HCT116 (cell line): ENCODE results near the gene UBR3. TPM values are rescaled to one million over a fixed set of nuclear protein-coding genes. Genes with fewer than 3 reads are reported as not detected.
"Not testable (repeated sequence)": the region's sequence is repeated elsewhere in the genome, so short reads cannot be mapped to it uniquely, and the experiment has no call there.

ENCODE experiments used
- ATAC-seq: fragments of 200-7000 bp; cut with Tn5 transposase; 2 replicates; pipeline ENCODE4 v1.9.1; 2020; ENCODE audit warnings: mild to moderate bottlenecking, moderate library complexity
- BruUV-seq: library from RNA; stranded (reverse); fragments of 400-500 nt; replicated peaks from 2 replicates; lab custom pipeline; 2021; lab: Mats Ljungman, UMichigan
- CTCF ChIA-PET: fragments of 300-600 bp; sonication (Branson Sonifier 250); formaldehyde crosslinking; loops from one replicate; lab custom pipeline; 2021; ENCODE audit warnings: antibody characterized with exemption; lab: Charles Lee
- POLR2A ChIA-PET: fragments of 300-600, 350-600 bp; sonication (Branson Sonifier 250); formaldehyde crosslinking; loops from one replicate; lab custom pipeline; 2021; ENCODE audit warnings: antibody characterized with exemption; lab: Charles Lee
- RAD21 ChIA-PET, 2 experiments: fragments of 300-600 bp; sonication (Branson Sonifier 250); formaldehyde crosslinking; loops; one replicate each; lab custom pipeline; 2023; ENCODE audit warnings: low total read pairs in 2 of 2; ENCODE audit not compliant: uncharacterized antibody in 2 of 2, unreplicated experiment in 2 of 2, low non-redundant PET in 1 of 2; lab: Charles Lee
- DNase-seq: peaks from one replicate; pipeline ENCODE4 v3.0.0-alpha.2; 2010; ENCODE audit warnings: low read depth, low spot score
- H2AFZ ChIP-seq: fragments of 200-600 bp; shearing (Covaris generic), sonication (generic); 2 replicates; pipeline ENCODE4 v1.6.1; 2017; ENCODE audit warnings: low read depth, mixed run types, mixed read lengths, antibody characterized with exemption, low read length; ENCODE audit not compliant: poor library complexity, severe bottlenecking
- H3K27ac ChIP-seq: 2 replicates; pipeline ENCODE4 v1.5.1; 2012; ENCODE audit warnings: low read depth, low read length
- H3K27me3 ChIP-seq: fragments of 200-600 bp; sonication (generic); 2 replicates; pipeline ENCODE4 v1.6.1; 2016; ENCODE audit warnings: mixed run types, low read length, mixed read lengths; ENCODE audit not compliant: insufficient read depth
- H3K36me3 ChIP-seq, 2 experiments: fragments of 200-500 bp in 1 of 2; fragments of 200-600 bp in 1 of 2; sonication (Bioruptor generic) in 1 of 2; sonication (generic) in 1 of 2; 2 replicates each; pipeline versions ENCODE4 v1.5.1 to v1.6.1; 2014 to 2016; ENCODE audit warnings: low read length in 2 of 2, inconsistent platforms in 1 of 2, mixed read lengths in 1 of 2, mixed run types in 1 of 2; ENCODE audit not compliant: insufficient read depth in 2 of 2, control insufficient read depth in 1 of 2
- H3K4me1 ChIP-seq, 2 experiments: fragments of 200-600 bp in 1 of 2; sonication (generic) in 1 of 2; 2 replicates each; pipeline versions ENCODE4 v1.5.1 to v1.6.1; 2012 to 2017; ENCODE audit warnings: low read length in 2 of 2, inconsistent platforms in 1 of 2, mild to moderate bottlenecking in 1 of 2, mixed read lengths in 1 of 2, mixed run types in 1 of 2, moderate library complexity in 1 of 2; ENCODE audit not compliant: insufficient read depth in 2 of 2, control insufficient read depth in 1 of 2
- H3K4me2 ChIP-seq: fragments of 200-600 bp; sonication (generic); 2 replicates; pipeline ENCODE4 v1.6.1; 2017; ENCODE audit warnings: mixed run types, low read length, mixed read lengths
- H3K4me3 ChIP-seq, 2 experiments: fragments of 200-600 bp in 1 of 2; sonication (generic) in 1 of 2; replicated peaks in 1 of 2; 2 replicates each; pipeline ENCODE4 v1.5.1; 2011 to 2016; ENCODE audit warnings: low read length in 2 of 2, control low read depth in 1 of 2, low read depth in 1 of 2, mild to moderate bottlenecking in 1 of 2, mixed read lengths in 1 of 2, mixed run types in 1 of 2
- H3K79me2 ChIP-seq: fragments of 200-600 bp; sonication (generic); 2 replicates; pipeline ENCODE4 v1.6.1; 2017; ENCODE audit warnings: mild to moderate bottlenecking, mixed run types, low read length, moderate library complexity, mixed read lengths; ENCODE audit not compliant: insufficient read depth
- H3K9ac ChIP-seq: fragments of 200-600 bp; sonication (generic); 2 replicates; pipeline ENCODE4 v1.6.1; 2016; ENCODE audit warnings: low read length, mixed read lengths
- H3K9me2 ChIP-seq: fragments of 200-600 bp; sonication (generic), shearing (Covaris generic); 2 replicates; pipeline ENCODE4 v1.6.1; 2017; ENCODE audit warnings: mixed run types, mild to moderate bottlenecking, moderate library complexity; ENCODE audit not compliant: insufficient read depth
- H3K9me3 ChIP-seq, 2 experiments: fragments of 200-500 bp in 1 of 2; fragments of 200-600 bp in 1 of 2; sonication (Bioruptor generic) in 1 of 2; sonication (generic) in 1 of 2; 2 replicates each; pipeline ENCODE4 v1.6.1; 2014 to 2017; ENCODE audit warnings: low read length in 2 of 2, mixed read lengths in 2 of 2, inconsistent platforms in 1 of 2, low read depth in 1 of 2, mild to moderate bottlenecking in 1 of 2, mixed run types in 1 of 2, moderate library complexity in 1 of 2; ENCODE audit not compliant: control insufficient read depth in 1 of 2, insufficient read depth in 1 of 2
- H4K20me1 ChIP-seq: fragments of 200-600 bp; sonication (generic), shearing (Covaris generic); 2 replicates; pipeline ENCODE4 v1.6.1; 2017; ENCODE audit warnings: mixed run types, mild to moderate bottlenecking, moderate library complexity; ENCODE audit not compliant: insufficient read depth
- ATF3 ChIP-seq: IDR thresholded peaks from 2 replicates; pipeline ENCODE4 v1.6.1; 2012
- CEBPB ChIP-seq: IDR thresholded peaks from 2 replicates; pipeline ENCODE4 v1.6.1; 2012; ENCODE audit warnings: low read depth
- CTCF ChIP-seq, 3 experiments: fragments of 200-600 bp in 1 of 3; sonication (generic) in 1 of 3; IDR thresholded peaks in 2 of 3; conservative IDR thresholded peaks in 1 of 3; 2 replicates each; pipeline ENCODE4 v1.5.1; 2012 to 2017; ENCODE audit warnings: low read depth in 2 of 3, low read length in 2 of 3, antibody characterized with exemption in 1 of 3, borderline replicate concordance in 1 of 3, control low read depth in 1 of 3, mild to moderate bottlenecking in 1 of 3, mixed read lengths in 1 of 3, mixed run types in 1 of 3, moderate library complexity in 1 of 3; ENCODE audit not compliant: insufficient read depth in 1 of 3
- EGR1 ChIP-seq: IDR thresholded peaks from 2 replicates; pipeline ENCODE4 v1.6.1; 2012; ENCODE audit warnings: low read depth
- ELF1 ChIP-seq: IDR thresholded peaks from 2 replicates; pipeline ENCODE4 v1.6.1; 2012; ENCODE audit warnings: low read depth, borderline replicate concordance
- EZH2phosphoT487 ChIP-seq: fragments of 200-600 bp; IDR thresholded peaks from 2 replicates; pipeline ENCODE4 v1.6.1; 2018; ENCODE audit warnings: antibody characterized with exemption, borderline replicate concordance
- FOSL1 ChIP-seq: IDR thresholded peaks from 2 replicates; pipeline ENCODE4 v1.6.1; 2012; ENCODE audit warnings: low read depth
- JUND ChIP-seq: IDR thresholded peaks from 2 replicates; pipeline ENCODE4 v1.6.1; 2012
- MAX ChIP-seq: IDR thresholded peaks from 2 replicates; pipeline ENCODE4 v1.6.1; 2012
- SIN3A ChIP-seq: IDR thresholded peaks from 2 replicates; pipeline ENCODE4 v1.6.1; 2012; ENCODE audit warnings: low read depth
- SP1 ChIP-seq: IDR thresholded peaks from 2 replicates; pipeline ENCODE4 v1.6.1; 2012; ENCODE audit warnings: low read depth
- SRF ChIP-seq: IDR thresholded peaks from 2 replicates; pipeline ENCODE4 v1.6.1; 2012; ENCODE audit warnings: low read depth
- ZBTB33 ChIP-seq: IDR thresholded peaks from 2 replicates; pipeline ENCODE4 v1.6.1; 2011; ENCODE audit warnings: mild to moderate bottlenecking, low read length, moderate library complexity; ENCODE audit not compliant: insufficient replicate concordance; ENCODE audit errors: extremely low read depth
- ZNF274 ChIP-seq: fragments of 200-500 bp; sonication (Bioruptor generic); IDR thresholded peaks from 2 replicates; pipeline ENCODE4 v1.6.1; 2014; ENCODE audit warnings: mild to moderate bottlenecking, low read depth, low read length, inconsistent platforms
- intact Hi-C: fragments of 100-400 bp; cut with micrococcal nuclease; formaldehyde crosslinking; loops from 2 replicates; pipeline ENCODE4 v1.10.0; 2022
- total RNA-seq: library from RNA; stranded (reverse); gene quantifications from one replicate; pipeline ENCODE4 v1.2.1, GENCODE V29; 2021; ENCODE audit not compliant: unreplicated experiment

Gene UBR3
- total RNA-seq, 1 experiment from 2014 or later, result 29.5 TPM

GRCh38 chr2:169866230-169866629 is 39.0 kb downstream of the UBR3 start:
- H2AFZ ChIP-seq, H4K20me1 ChIP-seq, H3K4me1 ChIP-seq, H3K4me3 ChIP-seq, H3K36me3 ChIP-seq, H3K4me2 ChIP-seq, H3K27me3 ChIP-seq, DNase-seq, H3K27ac ChIP-seq, ATAC-seq, H3K9me3 ChIP-seq, CTCF ChIA-PET, RAD21 ChIA-PET, H3K9me2 ChIP-seq, BruUV-seq, H3K9ac ChIP-seq, intact Hi-C loops: not testable (repeated sequence)
- peaks cover 54% of the 10 kb centered on the region for H3K79me2 ChIP-seq
- POLR2A ChIA-PET, result interaction anchor here (0.6 kb wide), 1 partner anchor 28 kb away, joined by 4 read pairs; no protein-coding TSS in a partner anchor

- intact Hi-C loops, result no loop called here
- BruUV-seq, result no TSS peak
- no peak for TF ChIP-seq SIN3A
- no peak for TF ChIP-seq ATF3
- no peak for TF ChIP-seq CEBPB
- no peak for TF ChIP-seq ELF1
- no peak for TF ChIP-seq MAX
- no peak for TF ChIP-seq EGR1
- no peak for TF ChIP-seq SP1
- no peak for TF ChIP-seq SRF
- no peak for TF ChIP-seq JUND
- no peak for TF ChIP-seq ZNF274
- TF ChIP-seq CTCF (IDR thresholded peaks at IDR 0.05 in 2 of 3, conservative IDR thresholded peaks at IDR 0.05 in 1 of 3; ENCODE audit: borderline replicate concordance in 1 of 3, insufficient read depth in 1 of 3, low read depth in 2 of 3, low read length in 2 of 3), result no peak
- no peak for TF ChIP-seq ZBTB33
- TF ChIP-seq FOSL1, result no peak
- no peak for TF ChIP-seq EZH2phosphoT487
Observed at GRCh38 chr2:169867579-169867978, 40.3 kb downstream of the UBR3 start.

More at GRCh38 chr2:169867579-169867978, 40.3 kb downstream of the UBR3 start:
- Histone ChIP-seq H4K20me1 (no peaks in the 10 kb centered on the region), H3K9ac (no peak overlapping the region), H2AFZ (no peak overlapping the region), H3K36me3 (no peaks in the 10 kb centered on the region), H3K4me3 (no peak overlapping the region), H3K27me3 (no peaks in the 10 kb centered on the region), H3K27ac (no peak overlapping the region), H3K9me3 (no peaks in the 10 kb centered on the region), H3K4me1 (no peaks in the 10 kb centered on the region), H3K9me2 (no peaks in the 10 kb centered on the region), H3K79me2 (peaks cover 48% of the 10 kb centered on the region), H3K4me2 (no peak overlapping the region)
- RAD21 ChIA-PET, result no interaction called here
- ATAC-seq (no peak), DNase-seq (no peak)
- POLR2A ChIA-PET, result no interaction called here
- CTCF ChIA-PET, result no interaction called here
